Lung (tissue), 12 donors: ENCODE results near the gene ADIRF. TPM values are rescaled to one million over a fixed set of nuclear protein-coding genes. Genes with fewer than 3 reads are reported as not detected.
"Not testable (repeated sequence)": the region's sequence is repeated elsewhere in the genome, so short reads cannot be mapped to it uniquely, and the experiment has no call there.

Source experiments
- ATAC-seq: fragments of 200-7000 bp; cut with Tn5 transposase; one replicate; pipeline ENCODE4 v1.9.1; 2020; ENCODE audit warnings: moderate number of reproducible peaks; ENCODE audit not compliant: insufficient read depth, low FRiP score
- DNase-seq, 3 donors: peaks; one replicate each; pipeline ENCODE4 v3.0.0-alpha.2; 2013 to 2017
- H3K27ac ChIP-seq, 2 donors: one replicate each; pipeline ENCODE4 v1.5.1; 2013; ENCODE audit warnings: mild to moderate bottlenecking in 2 of 2, moderate library complexity in 2 of 2, control low read depth in 1 of 2, inconsistent platforms in 1 of 2, low read depth in 1 of 2, low read length in 1 of 2
- H3K27me3 ChIP-seq, 3 donors: one replicate each; pipeline ENCODE4 v1.5.1; 2013; ENCODE audit warnings: low read length in 2 of 3; ENCODE audit not compliant: control insufficient read depth in 3 of 3, insufficient read depth in 3 of 3
- H3K36me3 ChIP-seq, 4 donors: one replicate each; pipeline ENCODE4 v1.5.1; 2013; ENCODE audit warnings: low read length in 4 of 4, mild to moderate bottlenecking in 1 of 4, moderate library complexity in 1 of 4; ENCODE audit not compliant: control insufficient read depth in 4 of 4, insufficient read depth in 4 of 4
- H3K4me1 ChIP-seq, 5 donors: one replicate each; pipeline ENCODE4 v1.5.1; 2013; ENCODE audit warnings: low read length in 5 of 5, mild to moderate bottlenecking in 2 of 5, moderate library complexity in 1 of 5; ENCODE audit not compliant: control insufficient read depth in 5 of 5, insufficient read depth in 5 of 5
- H3K4me3 ChIP-seq: one replicate; pipeline ENCODE4 v1.5.1; 2013; ENCODE audit warnings: mild to moderate bottlenecking, control low read depth, moderate library complexity
- H3K9ac ChIP-seq, 2 donors: one replicate each; pipeline ENCODE4 v1.5.1; 2013; ENCODE audit warnings: low read length in 2 of 2, control low read depth in 1 of 2; ENCODE audit not compliant: insufficient read depth in 1 of 2
- H3K9me3 ChIP-seq, 4 donors: one replicate each; pipeline ENCODE4 v1.5.1; 2013; ENCODE audit warnings: low read length in 3 of 4, mild to moderate bottlenecking in 1 of 4, moderate library complexity in 1 of 4; ENCODE audit not compliant: control insufficient read depth in 4 of 4, insufficient read depth in 3 of 4
- CTCF ChIP-seq: IDR thresholded peaks from 2 replicates; pipeline ENCODE4 v1.5.1; 2012; ENCODE audit warnings: mild to moderate bottlenecking; ENCODE audit errors: control extremely low read depth, extremely low read depth
- WGBS, 2 donors: extraction: QIAGEN DNeasy Blood & Tissue Kit; methylation state at CpG; one replicate each; pipeline ENCODE4 v1.1.7; 2013; 5-methylcytosine and 5-hydroxymethylcytosine counted together
- polyA plus RNA-seq, 2 donors: library from polyadenylated mRNA; stranded (reverse); fragments of 200-250 nt; gene quantifications; one replicate each; pipeline ENCODE4 v1.2.1, GENCODE V29; 2013
- total RNA-seq, 2 donors: library from RNA; depleted of rRNA in 1 of 2; stranded (reverse); fragments of >200 nt in 1 of 2; gene quantifications; one replicate each; pipeline ENCODE4 v1.2.1, GENCODE V29; 2014 to 2021
- donor health status: control.
- donor health status: control.
- donor health status: Bipolar disorder and iron deficiency.
- donor health status: healthy.
- donor health status: DM: yes; HTN: yes; CAD: no.

The ADIRF gene
- total and polyA plus RNA-seq, 4 donors, result 61.4 to 597 (median 320) TPM

DNA sequence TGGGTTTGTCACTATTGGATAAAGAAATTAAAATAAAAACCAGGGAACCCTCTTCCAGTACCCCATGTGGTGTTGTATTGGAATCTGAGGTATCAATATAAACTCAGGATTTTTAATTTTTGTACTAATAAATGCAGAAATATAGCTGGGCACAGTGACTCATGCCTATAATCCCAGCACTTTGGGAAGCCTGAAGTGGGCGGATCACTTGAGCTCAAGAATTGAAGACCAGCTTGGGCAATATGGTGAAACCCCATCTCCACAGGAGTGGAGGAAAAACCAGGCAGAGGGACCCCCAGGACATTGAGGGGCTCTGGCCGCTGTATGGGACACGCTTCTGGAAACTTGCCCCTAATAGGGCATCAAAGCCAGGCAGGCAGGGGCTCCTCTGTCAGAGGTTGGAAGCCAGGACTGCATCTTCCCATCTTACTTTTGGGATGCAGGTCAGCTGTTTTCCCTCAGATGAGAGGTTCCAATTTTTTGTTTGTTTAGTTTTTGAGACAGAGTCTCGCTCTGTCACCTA, 11.1 kb downstream of the ADIRF start:
- ATAC-seq (no peak), DNase-seq (no peak)
- no peak for TF ChIP-seq CTCF
- no peaks in the 10 kb centered on the region for H3K9me3 ChIP-seq
- H3K4me1 ChIP-seq, result peaks cover 0 to 5% (median 2%) of the 10 kb centered on the region in 5 donors
- H3K27ac ChIP-seq, result no peak overlapping the region
- H3K4me3 ChIP-seq, result no peak overlapping the region
- no peaks in the 10 kb centered on the region for H3K36me3 ChIP-seq
- WGBS, 2 donors, result 87 to 91% methylated on average over 4 of the region's 4 CpGs
- no peak overlapping the region for H3K9ac ChIP-seq
- H3K27me3 ChIP-seq, result no peaks in the 10 kb centered on the region

- Histone ChIP-seq H3K9me3 (no peaks in the 10 kb centered on the region), H3K4me1 (peaks cover 0 to 5% (median 0%) of the 10 kb centered on the region in 5 donors), H3K36me3 (no peaks in the 10 kb centered on the region), H3K27ac (peak overlapping the region; percentile 30 to 68), H3K27me3 (no peaks in the 10 kb centered on the region), H3K9ac (no peak overlapping the region), H3K4me3 (no peak overlapping the region)
- 29 to 34% methylated on average over 3 of the region's 3 CpGs for WGBS, 2 donors
- DNase-seq (peak in 1 of 3 donors; percentile 8), ATAC-seq (peak; percentile 11)
- TF ChIP-seq CTCF, result no peak
Measured at GRCh38 chr10:86979977-86980448, 11.7 kb downstream of the ADIRF start.

GRCh38 chr10:86981020-86981419, 12.7 kb downstream of the ADIRF start:
- H3K4me1 ChIP-seq, H3K36me3 ChIP-seq, H3K4me3 ChIP-seq, ATAC-seq, H3K27me3 ChIP-seq, H3K9me3 ChIP-seq, H3K27ac ChIP-seq, H3K9ac ChIP-seq, DNase-seq: not testable (repeated sequence)
- 83 to 85% methylated on average over 6 of the region's 6 CpGs for WGBS, 2 donors

GRCh38 chr10:86981716-86982115, 13.4 kb downstream of the ADIRF start:
- no peaks in the 10 kb centered on the region for H3K9me3 ChIP-seq
- peaks cover 0 to 5% (median 0%) of the 10 kb centered on the region in 5 donors for H3K4me1 ChIP-seq
- DNase-seq (no peak), ATAC-seq (no peak)
- no peak for TF ChIP-seq CTCF
- H3K36me3 ChIP-seq, result no peaks in the 10 kb centered on the region
- H3K27ac ChIP-seq, result no peak overlapping the region
- H3K4me3 ChIP-seq, result no peak overlapping the region
- WGBS, 2 donors, result 90 to 91% methylated on average over 5 of the region's 5 CpGs
- H3K9ac ChIP-seq, result no peak overlapping the region
- no peaks in the 10 kb centered on the region for H3K27me3 ChIP-seq

- not testable (repeated sequence) for H3K4me3 ChIP-seq, ATAC-seq, H3K27me3 ChIP-seq, H3K9ac ChIP-seq, DNase-seq, H3K36me3 ChIP-seq, H3K9me3 ChIP-seq, H3K4me1 ChIP-seq, H3K27ac ChIP-seq
- WGBS, 2 donors, result 92 to 94% methylated on average over 4 of the region's 4 CpGs
Measured at GRCh38 chr10:86984498-86984897, 16.2 kb downstream of the ADIRF start.
